GM19351 (cell line): ENCODE results near the gene DSP.

Experiments
- ATAC-seq: cut with Tn5 transposase; IDR thresholded peaks from one replicate; pipeline ENCODE4 v1.9.1; 2021; ENCODE audit warnings: mild to moderate bottlenecking, moderate library complexity; ENCODE audit not compliant: unreplicated experiment

The DSP gene

DNA sequence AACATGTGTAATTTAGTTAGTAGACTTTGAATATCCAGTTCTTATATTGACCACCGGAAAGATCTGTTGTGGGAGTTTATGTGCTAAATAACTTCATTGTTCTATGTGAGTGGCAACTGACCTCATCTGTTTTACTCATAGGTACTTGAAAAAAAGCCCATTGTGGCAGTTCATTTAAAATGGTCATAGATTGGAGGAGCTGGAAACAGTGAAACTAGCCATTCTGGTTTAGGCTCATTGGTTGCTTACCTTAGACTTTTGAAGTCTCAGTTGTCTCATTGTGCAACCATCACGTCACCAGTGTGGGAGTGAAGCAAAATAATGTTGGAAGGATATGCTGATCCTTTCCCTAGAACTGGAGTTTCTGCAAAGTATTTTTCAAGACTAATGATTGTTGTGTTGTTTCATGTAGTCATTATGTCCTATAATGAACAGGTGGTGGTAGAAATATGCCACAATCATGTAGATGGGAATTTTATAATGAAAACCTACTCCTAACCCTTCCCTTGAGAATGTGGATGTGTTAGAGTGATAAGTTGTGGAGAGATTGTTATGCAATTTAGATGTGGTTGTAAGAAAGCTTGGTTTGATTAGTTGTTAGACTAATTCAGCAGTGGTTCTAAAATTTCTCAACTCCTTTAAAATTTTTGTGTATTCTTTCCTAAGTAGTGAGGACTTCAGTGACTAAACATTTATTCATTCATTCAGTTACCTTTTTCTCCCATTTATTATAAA is 18.3 kb downstream of the DSP start:
- no peak for ATAC-seq

DNA sequence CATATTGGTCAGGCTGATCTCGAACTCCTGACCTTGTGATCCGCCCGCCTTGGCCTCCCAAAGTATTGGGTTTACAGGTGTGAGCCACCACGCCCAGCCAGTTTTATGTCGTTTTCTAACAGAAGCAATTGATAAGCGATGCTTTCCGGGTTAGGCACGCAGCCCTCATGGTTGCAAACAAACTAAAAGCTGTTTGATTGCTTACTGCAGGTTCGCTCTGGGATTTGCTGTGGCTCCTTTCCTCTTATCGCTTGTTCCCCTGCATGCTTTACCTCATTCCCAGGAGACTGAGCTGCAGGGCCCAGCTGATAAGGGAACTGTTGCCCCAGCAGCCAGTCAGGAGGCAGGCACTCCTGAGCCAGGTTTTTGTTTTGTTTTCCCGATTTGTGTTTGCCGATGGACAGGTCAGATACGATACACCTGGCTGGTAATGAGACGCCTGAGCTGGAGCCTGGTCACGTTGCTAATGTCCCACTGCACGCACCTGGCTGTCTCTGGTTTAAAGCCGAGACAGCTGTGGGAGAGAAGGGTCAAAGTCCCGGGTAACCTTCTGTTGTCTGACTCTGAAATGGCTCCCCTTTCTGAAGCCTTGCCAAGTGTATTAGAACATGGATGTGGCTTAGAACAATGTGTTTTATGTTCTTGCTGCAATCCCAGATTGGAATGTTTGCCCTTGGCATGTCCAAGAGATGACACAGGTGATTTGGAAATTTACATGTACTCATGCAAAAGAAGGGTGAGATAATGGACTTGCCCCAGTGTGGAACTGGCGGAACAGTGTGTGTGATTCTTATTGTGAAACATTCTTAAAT is 19.9 kb downstream of the DSP start:
- no peak for ATAC-seq

DNA sequence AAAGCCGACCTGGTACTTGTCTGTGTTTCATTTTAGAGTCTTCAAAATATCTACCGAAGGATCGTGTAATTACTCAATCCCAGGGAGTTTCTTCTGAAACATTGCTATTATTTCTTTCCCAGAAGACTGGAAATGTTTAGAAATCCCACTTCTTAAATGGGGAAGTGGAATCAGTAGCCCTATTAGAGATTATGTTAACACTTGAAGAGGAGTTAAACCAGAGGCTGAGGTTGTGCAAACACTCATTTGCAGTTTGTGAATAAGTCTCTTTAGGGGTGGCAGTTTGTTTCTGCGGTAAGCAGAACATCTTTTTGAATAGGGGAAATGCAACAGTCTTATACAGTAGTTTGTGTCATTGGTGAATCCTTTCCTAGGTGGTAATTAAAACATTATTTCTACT is 21.3 kb downstream of the DSP start:
- no peak for ATAC-seq

DNA sequence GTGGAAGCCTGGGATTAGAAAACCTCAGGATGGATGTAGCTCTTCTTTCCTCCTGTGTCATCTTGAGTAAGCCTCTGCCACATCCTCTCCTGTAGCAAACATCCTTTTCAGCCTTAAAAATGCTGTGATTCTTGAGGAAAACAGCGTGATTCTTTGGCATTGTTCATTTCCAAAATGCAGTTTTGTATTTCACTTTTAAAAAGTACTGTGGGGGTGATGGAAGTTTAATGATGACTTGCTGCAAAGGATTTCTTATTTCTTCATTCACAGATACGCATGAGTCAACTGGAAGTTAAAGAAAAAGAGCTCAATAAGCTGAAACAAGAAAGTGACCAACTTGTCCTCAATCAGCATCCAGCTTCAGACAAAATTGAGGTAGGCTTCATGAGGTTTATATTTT is 24.6 kb downstream of the DSP start:
- ATAC-seq, result no peak

DNA sequence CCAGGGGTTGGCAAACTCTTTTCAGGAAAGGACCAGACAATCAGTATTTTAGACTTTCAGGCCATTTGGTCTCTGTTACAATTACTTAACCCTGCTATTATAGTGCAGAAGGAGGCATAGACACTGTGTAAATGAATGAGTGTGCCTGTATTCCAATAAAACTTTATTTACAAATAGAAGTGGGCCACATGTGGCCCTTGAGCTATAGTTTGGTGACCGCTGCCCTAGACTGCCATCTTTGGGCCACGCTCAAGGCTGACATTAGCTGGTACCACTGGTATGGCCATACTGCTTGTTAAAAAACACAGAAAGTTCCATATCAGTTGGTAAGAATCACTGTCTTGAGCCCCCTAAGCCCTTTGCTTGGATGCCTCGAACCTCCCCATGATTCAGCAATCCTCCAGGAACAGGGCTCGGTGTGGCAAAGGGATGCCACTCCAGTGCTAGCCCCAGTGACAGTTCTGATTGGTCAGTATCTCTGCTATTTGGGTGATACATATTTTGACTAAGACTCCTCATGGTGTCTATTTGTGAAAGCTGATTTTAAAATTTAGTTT is 25.2 kb downstream of the DSP start:
- no peak for ATAC-seq

DNA sequence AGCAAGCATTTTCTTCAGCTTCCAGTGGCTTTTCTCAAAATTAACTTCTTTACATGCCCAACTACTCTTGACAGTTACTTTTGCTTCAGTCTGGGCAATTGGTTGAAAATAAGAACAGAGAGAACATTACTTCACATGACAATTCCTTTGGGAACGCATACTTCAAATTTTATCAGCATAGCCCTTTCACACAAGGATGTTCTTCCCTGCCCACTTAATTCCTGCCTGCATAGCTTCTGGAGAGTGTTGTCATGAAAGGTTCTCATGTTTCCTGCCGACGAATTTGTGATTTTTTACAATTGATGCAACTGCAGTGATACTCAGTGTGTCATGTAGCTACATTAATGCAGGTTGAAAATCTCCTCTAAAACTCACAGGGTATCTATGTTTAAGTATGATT is 26.6 kb downstream of the DSP start:
- no peak for ATAC-seq

DNA sequence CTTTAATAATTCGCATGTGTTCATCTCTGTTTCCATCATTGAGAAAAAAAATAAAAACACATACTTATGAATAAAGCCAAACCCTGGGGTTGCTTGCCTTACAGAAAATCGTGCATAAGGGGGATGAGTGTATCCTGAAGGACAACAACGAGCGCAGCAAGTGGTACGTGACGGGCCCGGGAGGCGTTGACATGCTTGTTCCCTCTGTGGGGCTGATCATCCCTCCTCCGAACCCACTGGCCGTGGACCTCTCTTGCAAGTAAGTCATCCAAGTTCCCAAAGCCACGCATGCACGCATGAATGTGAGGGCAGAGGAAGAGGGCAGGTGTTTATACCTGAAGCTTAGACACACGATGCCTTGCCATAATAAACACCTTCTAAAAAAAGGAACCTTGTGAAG is 27.6 kb downstream of the DSP start:
- no peak for ATAC-seq

DNA sequence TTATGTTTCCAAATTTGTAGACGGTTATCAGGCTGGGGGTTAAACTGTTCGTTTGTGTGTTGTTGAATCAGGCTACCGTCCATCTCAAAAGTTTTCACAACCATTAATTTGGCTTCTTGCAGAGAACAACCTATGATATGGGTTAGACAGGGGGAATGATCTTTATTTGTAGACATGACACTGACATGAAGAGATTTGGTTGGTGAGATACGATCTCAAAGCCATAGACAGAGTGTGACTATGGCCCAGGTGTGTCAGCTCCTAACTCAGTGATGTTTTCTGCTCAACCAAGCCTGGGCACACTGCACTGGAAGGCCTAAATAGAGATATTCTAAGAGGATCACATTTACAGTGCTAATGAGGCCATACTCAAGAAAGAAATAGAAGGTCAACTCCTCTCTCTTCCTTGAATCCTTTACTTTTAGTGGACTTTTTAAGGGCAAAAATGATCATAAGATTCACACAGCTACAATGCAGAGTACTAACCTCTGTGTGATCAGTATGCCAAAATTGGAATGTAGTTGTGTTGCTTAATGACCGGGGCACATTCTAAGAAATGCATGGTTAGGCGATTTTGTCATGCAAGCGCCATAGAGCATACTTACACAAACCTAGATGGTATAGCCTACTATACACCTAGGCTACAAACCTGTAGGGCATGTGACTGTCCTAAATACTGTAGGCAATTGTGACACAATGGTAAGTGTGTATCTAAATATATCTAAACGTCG is 30.9 kb downstream of the DSP start:
- no peak for ATAC-seq

DNA sequence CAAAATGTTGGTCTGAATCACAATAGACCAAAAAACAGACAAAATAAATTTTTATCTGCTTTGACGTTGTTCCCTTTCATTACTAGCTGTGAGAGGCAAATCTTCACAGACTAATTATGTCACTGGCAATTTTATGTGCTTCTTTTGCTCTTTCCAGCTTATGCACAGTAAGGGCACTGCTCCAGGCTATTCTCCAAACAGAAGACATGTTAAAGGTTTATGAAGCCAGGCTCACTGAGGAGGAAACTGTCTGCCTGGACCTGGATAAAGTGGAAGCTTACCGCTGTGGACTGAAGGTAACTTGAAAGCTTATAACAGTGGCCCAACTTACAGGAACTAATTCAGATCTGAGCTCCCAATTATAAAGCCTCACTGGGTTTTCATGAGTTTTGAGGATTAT is 33.0 kb downstream of the DSP start:
- ATAC-seq, result no peak

DNA sequence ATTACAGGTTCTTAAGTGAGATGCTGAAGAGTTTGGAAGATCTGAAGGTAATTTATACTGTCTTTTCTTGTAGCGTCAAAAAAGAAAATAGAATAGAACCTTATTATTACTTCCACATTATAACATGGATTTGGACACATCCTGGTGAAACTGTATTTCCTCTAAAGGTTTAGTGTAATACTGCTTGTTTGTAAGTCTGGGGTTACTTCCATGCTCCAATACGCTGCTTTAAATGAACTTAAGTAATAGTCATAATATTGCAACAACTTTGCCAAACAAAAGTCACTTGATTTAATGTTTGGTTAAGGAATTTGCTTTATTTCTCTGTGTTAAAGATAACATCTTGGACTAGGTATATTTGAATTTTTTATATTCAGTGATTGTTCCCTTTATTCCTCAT is 37.0 kb downstream of the DSP start:
- no peak for ATAC-seq

DNA sequence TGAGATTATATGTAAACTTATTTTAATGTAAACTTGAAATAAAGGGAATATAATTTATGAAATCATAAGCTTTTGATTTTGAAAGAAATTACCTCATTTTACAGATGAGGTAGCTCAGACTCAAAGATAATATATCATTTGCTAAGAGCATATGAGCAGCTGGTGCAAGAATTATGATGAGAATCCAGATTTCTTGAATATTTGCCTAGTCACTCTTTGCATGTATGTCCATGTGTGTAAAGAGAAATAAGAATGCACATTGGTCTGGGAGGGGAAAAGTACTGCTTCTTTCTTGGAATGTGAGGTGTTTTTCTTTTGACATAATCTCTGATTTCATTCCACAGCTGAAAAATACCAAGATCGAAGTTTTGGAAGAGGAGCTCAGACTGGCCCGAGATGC is 37.5 kb downstream of the DSP start:
- ATAC-seq, result no peak

DNA sequence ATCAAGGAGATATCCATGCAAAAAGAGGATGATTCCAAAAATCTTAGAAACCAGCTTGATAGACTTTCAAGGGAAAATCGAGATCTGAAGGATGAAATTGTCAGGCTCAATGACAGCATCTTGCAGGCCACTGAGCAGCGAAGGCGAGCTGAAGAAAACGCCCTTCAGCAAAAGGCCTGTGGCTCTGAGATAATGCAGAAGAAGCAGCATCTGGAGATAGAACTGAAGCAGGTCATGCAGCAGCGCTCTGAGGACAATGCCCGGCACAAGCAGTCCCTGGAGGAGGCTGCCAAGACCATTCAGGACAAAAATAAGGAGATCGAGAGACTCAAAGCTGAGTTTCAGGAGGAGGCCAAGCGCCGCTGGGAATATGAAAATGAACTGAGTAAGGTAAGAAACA is 38.4 kb downstream of the DSP start:
- no peak for ATAC-seq

DNA sequence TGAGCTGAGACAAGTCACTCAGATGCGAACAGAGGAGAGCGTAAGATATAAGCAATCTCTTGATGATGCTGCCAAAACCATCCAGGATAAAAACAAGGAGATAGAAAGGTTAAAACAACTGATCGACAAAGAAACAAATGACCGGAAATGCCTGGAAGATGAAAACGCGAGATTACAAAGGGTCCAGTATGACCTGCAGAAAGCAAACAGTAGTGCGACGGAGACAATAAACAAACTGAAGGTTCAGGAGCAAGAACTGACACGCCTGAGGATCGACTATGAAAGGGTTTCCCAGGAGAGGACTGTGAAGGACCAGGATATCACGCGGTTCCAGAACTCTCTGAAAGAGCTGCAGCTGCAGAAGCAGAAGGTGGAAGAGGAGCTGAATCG is 39.1 kb downstream of the DSP start:
- no peak for ATAC-seq

DNA sequence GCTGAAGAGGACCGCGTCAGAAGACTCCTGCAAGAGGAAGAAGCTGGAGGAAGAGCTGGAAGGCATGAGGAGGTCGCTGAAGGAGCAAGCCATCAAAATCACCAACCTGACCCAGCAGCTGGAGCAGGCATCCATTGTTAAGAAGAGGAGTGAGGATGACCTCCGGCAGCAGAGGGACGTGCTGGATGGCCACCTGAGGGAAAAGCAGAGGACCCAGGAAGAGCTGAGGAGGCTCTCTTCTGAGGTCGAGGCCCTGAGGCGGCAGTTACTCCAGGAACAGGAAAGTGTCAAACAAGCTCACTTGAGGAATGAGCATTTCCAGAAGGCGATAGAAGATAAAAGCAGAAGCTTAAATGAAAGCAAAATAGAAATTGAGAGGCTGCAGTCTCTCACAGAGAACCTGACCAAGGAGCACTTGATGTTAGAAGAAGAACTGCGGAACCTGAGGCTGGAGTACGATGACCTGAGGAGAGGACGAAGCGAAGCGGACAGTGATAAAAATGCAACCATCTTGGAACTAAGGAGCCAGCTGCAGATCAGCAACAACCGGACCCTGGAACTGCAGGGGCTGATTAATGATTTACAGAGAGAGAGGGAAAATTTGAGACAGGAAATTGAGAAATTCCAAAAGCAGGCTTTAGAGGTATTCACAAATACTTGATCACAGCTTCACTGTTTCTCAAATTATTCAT is 39.6 kb downstream of the DSP start:
- no peak for ATAC-seq

DNA sequence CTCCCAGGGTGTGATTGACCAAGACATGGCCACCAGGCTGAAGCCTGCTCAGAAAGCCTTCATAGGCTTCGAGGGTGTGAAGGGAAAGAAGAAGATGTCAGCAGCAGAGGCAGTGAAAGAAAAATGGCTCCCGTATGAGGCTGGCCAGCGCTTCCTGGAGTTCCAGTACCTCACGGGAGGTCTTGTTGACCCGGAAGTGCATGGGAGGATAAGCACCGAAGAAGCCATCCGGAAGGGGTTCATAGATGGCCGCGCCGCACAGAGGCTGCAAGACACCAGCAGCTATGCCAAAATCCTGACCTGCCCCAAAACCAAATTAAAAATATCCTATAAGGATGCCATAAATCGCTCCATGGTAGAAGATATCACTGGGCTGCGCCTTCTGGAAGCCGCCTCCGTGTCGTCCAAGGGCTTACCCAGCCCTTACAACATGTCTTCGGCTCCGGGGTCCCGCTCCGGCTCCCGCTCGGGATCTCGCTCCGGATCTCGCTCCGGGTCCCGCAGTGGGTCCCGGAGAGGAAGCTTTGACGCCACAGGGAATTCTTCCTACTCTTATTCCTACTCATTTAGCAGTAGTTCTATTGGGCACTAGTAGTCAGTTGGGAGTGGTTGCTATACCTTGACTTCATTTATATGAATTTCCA is 43.9 kb downstream of the DSP start:
- ATAC-seq, result no peak

DNA sequence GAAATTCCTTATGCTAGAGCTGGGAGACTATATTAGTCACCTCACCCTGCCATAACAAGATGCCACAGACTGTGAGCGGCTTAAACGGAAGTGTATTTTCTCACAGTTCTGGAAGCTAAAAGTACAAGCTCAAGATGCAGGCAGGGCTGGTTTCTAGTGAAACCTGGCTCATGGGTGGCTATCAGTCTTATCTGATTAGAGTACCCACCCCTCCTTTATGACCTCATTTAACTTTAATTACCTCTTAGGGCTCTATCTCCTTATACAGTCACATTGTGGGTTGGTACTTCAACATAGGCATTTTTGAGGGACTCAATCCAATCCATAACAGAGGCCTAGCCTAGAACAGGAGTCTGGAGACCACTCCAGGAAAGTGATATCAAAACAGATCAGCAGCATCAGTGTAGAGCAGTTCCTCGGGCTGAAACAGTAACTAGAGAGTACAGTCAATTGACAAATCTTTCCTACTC is 46.2 kb downstream of the DSP start:
- no peak for ATAC-seq

DNA sequence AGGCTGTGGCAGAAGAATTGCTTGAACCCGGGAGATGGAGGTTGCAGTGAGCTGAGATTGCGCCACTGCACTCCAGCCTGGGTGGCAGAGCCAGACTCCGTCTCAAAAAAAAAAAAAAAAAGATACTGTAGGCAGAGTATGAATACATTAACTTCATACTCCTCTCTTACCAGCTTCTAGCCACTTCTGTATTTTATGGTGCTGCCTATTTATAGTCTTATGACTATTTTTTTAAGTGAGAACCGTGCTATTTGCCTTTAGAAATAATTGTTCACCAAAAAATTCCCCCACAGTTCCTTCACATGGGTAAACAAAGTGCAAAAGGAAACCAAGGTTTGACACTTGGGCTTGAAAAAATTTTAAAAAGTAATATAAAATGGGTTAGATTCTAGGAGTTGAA is 47.0 kb downstream of the DSP start:
- no peak for ATAC-seq

DNA sequence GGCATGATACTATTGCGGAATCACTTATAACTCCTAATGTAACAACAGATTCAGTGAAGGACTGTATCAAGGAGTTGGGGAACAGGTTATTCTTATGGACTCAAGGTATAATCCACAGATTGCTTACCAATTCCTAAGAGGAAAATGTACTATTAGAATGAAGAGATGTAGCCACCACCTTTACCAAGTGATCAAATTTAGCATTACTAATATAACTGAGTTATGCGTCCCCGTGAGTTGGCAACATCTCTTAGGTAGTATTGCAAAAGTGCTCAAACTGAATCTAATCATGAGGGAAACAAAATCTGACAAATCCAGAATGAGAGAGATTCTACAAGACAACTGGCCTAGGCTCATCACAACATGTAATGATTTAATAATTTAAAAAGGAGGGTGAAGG is 47.8 kb downstream of the DSP start:
- ATAC-seq, result no peak

DNA sequence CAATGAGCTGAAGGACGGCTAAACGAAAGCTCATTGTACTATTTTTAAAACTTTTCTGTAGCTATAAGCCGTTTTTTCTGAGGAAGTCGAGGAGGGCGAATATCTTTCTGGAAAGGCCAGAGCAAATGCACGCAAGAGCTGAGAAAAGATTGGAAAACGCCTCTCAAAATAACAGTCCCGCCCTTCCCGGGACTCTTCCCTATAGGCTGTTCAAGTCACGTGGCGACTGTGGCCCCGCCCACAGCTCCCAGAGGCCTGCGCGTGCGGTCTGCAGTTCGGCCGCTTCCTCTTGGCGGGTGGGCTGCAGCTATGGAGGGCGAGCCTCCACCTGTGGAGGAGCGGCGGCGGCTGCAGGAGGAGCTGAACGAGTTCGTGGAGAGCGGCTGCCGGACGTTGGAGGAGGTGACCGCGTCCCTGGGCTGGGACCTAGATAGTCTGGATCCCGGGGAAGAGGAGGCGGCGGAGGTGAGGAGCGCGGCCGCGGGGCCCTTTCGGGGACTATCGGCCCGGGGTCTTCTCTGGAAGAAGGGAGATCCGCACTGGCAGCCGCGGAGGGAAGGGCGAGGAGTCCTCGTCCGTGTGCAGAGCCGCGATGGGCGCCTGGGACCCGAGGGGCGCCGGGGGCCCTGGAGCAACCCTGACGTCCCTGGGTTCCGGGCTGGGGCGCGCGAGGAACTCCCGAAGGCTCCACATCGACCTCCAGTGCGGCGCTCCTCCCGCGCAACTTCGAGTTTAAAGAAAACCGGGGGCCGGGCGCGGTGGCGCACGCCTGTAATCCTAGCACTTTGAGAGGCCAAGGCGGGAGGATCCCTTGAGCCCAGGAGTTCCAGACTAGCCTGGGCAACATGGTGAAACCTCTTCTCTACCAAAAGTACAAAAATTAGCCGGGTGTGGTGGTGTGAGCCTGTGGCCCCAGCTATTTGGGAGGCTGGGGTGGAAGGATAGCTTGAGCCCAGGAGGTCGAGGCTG is 48.8 kb downstream of the DSP start, which contains the start of gene SNRNP48:
Gene SNRNP48, plus strand, starts transcription at position 250 of the 969 bp plus-strand sequence. Its CDS starts 60 bp downstream, at position 310.
- peak; percentile 99 for ATAC-seq
